ENCODE data around the gene PFDN1.
A peak's percentile ranks its signal among the peaks of the same experiment; 100 is the strongest.

The PFDN1 gene

DNA sequence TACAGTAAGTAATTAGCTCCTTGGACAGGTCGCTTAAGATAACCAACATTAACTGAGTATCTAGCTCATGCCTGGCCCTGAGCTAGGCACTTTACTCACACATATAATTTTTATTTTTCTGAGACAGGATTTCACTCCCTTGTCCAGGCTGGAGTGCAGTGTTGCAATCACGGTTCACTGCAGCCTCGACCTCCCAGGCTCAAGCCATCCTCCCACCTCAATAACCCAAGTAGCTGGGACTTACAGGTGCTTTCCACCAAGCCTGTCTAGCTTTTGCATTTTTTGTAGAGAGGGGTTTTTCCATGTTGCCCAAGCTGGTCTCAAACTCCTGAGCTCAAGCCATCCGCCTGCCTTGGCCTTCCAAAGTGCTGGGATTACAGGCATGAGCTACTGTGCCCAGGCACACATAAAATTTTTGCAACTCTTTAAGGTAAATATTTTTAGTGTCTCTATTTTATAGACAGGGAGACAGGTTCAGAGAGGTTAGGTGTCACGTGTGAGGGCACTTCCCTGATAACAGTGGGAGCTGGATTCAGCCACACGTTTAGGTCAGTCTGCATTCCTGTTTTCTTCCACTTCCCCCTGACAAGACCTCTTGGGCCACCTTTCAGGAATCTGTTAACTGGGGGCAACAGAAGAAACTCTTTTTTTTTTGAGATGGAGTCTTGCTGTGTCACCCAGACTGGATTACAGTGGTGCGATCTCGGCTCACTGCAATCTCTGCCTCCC, 25.3 kb upstream of the PFDN1 start:
- DNase-seq (ENCODE audit: low spot score) = no peak

DNA sequence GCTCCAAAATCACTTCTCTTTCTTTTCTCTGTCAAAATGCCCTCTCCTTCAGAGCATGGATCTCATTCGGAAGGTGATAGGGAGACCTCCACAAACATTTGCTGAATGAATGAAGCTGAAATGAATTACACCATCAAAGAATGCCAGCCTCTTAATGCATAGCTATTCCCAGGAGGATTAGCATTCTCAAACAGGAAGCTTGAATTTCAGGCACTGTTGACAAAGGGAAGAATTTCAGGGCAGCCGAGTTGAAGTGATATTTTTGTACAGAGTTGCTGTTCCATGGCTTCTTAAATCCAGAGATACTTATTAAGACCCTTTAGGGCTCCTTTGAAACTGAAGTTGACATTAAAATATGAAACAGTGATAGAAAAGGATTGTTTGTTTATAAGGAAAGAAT, 24.7 kb upstream of the PFDN1 start:
- DNase-seq (ENCODE audit: low spot score) = no peak

DNA sequence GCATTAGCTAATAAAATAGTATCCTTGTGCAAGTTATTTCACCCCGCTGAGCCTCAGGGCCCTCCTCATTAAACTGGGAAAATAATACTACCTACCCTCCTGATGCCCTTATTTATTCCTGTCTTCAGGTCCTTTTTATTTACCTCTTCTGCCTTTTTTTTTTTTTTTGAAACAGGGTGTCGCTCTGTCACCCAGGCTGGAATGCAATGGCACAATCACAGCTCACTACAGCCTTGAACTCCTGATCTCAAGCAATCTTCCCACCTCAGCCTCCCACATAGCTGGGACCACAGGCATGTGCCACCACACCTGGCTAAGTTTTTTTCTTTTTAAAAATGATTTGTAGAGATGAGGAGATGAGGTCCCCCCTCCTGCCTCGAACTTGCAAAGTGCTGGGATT, 22.6 kb upstream of the PFDN1 start:
- no peak for DNase-seq (ENCODE audit: low spot score)

DNA sequence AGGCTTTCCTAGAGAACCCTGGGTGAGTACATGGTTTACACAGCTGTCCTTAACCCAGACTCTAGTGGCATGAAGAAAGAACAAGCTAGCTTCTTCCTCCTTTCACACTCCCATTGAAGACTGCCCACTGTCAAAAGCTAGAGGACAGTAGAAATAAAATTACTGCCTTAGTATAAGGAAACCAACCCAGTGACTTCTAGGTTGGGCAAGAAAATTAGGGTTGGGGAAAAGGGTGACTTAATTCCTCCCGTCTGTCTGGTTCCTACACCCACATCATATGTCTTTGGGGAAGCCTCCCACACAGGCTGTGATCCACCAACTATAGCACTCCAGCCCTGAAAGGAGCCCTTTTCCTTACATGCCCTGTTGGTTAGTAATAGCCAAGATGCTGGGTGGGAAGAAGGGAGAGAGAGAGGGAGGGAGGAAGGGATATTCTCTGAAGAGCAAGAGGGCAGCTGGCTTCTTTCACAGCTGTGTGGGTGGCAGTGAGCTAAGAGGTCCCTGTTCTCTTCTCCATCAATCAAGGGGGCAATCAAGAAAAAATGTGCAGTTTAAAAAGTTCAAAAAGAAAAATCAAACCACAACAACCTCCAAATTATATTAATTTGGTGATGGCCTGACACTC, 21.8 kb upstream of the PFDN1 start:
- DNase-seq (ENCODE audit: low spot score) = peak; percentile 64

DNA sequence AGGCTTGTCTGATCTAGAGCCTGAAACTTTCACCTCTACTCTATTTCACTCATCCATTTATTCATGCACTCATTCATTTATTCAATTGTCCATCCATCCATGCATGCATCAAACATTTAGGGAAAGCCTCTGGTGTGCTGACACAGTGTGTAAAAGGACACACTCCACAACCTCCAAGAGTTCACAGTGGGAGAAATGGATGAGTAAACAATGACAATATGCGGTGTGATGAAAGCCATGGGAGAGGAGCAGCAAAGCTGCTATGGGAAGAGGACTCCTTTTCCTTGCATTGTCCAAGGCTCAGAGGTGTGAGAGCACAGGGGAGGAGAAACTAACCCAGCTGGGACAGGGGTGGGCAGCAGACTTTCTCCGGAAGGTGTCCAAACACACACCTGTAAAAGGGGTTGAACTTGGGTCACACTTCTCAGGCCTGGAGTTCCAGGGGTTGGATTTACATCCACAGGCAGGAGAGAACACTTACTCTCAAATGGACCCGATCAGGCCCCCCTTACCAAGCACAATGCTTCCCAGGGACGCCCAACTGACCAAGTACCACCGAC, 21.2 kb upstream of the PFDN1 start:
- DNase-seq (ENCODE audit: low spot score) = peak; percentile 83

DNA sequence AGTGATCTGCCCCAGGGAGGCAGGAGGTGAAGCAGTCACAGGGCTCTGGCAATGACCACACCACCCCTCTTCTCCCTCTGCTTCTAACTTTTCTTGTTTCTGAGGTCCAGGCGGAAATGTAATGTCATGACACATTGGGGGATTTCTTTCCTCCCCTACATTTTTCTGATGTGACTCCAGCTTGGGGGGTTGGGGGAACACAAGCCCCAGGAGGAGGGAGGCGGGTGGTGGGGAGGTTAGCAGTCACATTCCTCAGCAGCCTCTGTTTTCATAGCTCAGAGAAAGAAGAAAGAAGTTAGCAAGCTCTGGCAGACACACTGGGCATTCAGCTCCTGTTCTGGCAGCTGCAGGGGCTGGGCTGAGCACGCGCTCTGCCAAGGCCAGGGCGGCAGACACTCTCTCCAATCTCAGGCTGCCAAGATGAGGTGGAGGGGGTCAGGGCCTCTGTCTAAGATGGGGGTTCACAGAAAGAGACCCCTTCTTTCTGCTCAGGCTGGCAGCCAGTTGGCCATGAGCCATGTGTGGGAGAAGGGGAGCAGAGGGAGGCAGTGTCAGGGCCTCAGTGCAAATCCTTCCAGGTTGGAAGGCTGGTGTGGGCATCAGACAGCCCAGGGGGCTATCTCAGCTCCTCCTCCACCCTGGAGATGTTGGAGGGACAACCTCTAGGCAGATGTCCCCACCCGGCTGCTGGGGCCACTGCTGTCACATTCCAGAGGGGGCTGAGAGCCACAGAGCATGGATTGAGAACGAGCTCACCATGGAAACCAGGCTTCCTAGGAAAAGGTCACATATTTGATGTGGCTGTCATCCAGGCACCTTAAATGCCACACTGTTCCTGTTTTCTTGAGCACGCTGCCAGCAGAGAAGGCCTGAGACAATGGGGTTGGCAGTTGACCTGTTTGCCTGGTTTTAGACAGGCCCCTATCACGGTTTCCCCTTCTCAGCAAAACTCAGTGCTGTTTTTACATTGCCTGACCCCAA, 20.1 kb upstream of the PFDN1 start:
- peak; percentile 99 for DNase-seq (ENCODE audit: low spot score)

DNA sequence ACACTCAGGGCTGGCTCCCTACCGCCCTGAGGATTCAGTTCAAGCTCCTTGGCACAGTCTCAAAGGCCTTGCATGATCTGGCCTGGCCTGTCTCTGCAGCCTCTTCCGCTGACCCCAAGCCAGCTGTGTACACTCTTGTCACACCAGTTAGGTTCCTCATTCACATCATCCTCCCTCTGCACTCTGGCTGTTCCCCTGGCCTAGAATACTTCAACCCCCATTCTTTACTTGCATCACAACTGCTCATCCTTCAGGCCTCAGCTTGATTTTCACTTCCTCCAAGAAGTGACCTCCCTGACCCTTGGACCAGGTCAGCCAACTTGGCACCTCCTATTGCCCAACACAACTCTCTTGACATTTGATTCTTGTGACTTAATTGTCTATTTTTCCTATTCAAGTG, 18.9 kb upstream of the PFDN1 start:
- DNase-seq (ENCODE audit: low spot score) = peak; percentile 17

DNA sequence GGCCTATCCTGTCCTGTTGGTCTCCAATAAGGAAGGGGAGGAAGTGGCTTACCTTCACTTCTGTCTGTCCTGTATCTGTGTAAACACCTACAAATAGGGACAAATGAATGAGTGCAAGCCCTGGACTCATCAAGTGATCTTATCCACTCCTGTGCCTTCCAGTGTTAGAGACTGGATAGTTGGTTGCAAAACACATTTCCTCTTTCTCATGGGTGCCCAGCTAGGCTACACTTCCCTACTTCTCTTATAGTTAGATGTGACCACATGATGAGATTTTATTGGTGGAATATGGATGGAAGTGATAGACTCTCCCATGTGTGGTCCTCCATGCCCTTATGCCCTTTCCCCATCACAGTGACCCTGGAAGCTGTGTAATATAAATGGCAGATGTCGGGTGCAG, 16.9 kb upstream of the PFDN1 start:
- DNase-seq (ENCODE audit: low spot score) = no peak

DNA sequence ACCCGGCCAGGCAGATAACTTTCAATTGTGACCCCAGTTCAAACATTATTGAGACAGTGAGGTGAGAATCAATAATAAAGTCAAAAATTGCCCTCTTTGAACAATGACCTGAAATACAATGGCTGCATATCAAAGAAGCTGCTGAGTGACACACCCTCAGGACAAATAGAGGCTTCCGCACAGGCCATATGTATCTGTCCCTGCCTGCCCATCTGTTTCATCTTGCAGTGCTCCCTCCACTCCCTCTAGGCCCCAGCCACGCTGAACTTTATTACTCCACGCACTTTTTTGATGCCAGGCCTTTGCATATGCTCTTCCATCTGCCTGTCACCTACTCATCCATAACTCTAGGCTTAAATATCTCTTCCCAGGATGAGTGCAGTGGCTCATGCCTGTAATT, 15.9 kb upstream of the PFDN1 start:
- DNase-seq (ENCODE audit: low spot score) = no peak

DNA sequence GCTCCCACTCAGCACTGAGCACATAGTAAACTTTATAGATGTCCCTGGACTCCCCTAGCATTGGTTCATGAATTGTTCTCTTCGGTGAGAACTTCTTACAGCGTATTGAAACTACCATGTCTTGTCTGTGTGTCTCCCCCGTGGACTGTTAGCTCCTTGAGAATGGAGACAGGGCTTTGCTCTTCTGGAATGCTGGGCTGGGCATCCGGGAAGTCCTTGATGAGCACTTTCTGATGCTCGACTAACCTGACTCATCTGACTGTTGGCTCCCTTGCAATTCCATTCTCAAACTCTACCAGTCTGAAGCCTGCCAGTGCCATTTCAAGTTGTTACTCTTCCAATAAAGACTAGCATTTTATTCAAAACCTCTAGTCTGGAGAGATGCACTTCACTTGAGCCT, 15.0 kb upstream of the PFDN1 start:
- peak; percentile 87 for DNase-seq (ENCODE audit: low spot score)

DNA sequence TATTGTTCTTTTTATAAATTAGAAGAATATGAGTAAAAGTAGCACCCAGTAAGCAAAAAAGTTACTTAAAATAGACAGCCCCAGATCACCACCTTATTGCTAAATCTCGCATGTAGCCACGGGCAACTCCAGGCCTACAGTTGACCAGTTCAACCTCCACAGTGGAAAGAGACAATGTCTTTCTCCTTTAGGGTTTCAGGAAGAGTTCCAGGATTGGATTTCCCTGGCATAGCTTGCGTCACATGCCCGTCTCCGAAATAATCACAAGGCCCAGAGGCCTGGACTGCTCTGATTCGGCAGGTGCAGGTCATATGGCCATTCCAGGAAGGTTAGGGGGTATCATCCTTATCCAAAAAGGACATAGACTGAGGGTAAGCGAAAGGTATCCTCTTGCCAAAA, 9.9 kb upstream of the PFDN1 start:
- no peak for DNase-seq (ENCODE audit: low spot score)

DNA sequence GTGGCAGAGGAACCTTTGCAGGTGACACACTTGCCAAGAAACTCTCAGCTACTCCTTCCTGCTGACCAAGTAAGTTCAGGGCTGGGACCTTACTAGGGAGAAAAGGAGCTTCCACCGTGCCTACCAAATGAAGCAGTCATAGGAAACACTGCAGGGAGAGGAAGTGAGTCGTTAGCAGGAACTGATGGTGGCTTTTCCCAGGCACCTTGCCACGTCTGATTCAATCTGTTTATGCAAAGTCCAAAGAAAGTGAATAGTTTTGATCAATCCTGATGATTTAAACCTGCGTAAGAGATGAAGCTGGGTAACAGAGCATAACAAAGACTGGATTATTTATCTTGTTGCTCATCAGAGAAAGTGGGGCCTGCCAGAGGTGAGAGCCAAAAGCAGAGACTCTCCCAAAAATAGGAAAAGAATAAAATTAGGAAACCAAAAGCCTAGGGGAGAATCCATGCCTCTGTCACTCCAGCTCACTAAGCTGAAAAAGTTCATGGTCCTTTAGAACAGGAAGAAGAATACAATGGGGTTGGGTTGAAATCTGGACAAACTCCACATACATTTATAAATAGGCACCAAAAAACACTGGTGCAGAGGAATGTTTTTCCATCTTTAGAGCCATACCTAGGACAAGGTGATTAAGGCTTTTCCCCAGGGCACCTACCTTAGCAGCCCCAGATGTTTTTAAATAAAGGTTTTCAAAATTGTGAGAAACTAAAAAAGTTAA, 9.3 kb upstream of the PFDN1 start:
- peak; percentile 99 for DNase-seq (ENCODE audit: low spot score)

DNA sequence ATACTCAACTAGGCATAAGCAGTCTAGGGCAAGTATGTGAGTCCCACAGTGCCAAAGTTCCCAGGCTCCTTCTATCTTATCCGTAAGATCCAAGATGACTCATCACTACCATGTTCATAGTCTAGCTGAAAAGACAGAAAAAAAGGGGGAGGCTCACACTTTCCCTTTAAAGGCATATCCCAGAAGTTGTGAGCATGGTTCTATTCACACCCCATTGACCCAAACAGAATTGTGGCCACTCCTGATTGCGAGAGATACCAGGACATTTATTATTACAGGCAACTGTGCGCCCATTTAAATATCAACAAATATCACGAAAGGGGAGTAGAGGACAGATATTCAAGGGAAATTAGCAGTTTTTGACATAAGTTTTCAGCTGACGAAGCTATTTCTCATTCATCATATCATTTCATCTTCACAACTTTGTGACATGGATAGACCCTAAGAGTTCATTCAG, 8.1 kb upstream of the PFDN1 start:
- peak; percentile 84 for DNase-seq (ENCODE audit: low spot score)

DNA sequence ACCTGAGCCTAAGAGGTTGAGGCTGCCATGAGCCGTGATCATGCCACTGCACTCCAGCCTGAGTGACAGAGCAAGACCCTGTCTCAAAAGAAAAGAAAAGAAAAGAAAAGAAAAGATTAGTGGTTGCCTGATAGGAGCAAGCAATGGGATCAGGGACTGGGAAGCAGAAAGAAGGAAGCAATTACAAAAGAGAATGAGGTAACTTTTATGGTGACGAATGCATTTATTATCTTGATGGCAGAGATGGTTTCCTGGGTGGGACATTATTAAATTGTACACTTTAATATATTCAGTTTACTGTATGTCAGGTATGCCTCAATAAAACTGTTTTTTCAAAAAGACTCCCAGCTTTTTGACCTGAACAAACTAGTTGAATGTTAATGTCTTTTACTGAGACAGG, 7.5 kb upstream of the PFDN1 start:
- no peak for DNase-seq (ENCODE audit: low spot score)

DNA sequence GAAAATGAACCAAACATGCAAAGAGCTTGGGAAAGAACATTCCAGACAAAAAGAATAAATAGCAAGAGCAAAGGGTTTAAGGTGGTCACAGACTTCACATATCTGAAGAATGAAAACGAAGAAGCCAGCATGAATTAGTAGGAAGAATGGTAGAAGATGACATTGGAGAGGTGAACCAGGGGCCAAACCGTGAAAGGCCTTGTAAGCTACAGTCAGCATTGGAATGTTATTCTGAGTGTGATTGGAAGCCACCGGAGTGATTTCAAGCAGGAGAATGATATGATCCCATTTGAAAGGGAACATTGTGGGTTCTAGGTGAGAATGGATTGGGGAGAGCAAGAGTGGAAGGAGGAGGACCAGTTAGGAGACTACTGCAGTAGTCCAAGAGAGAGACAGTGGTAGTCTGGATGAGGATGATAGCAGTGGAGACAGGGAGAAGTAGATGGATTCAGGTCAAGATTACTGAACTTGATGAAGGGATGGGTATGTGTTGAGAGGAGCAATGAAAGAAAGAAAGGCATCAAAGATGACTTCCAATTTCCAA, 6.9 kb upstream of the PFDN1 start:
- DNase-seq (ENCODE audit: low spot score) = no peak

DNA sequence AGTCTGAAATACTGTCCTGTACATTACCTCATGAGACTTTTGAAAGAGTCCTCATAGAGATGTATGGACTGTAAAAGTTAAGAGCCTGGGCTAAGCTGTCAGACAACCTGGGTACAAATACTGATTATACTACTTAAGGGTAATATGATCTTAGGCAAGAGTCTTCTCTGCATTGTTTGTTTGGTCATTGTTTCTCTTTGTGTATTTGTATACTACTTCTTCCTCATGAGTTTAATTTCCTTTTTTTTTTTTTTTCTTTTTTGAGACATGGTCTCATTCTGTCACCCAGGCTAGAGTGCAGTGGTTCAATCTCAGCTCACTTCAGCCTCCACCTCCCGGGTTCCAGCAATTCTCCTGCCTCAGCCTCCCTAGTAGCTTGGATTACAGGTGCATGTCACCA, 2.6 kb upstream of the PFDN1 start:
- no peak for DNase-seq (ENCODE audit: low spot score)

DNA sequence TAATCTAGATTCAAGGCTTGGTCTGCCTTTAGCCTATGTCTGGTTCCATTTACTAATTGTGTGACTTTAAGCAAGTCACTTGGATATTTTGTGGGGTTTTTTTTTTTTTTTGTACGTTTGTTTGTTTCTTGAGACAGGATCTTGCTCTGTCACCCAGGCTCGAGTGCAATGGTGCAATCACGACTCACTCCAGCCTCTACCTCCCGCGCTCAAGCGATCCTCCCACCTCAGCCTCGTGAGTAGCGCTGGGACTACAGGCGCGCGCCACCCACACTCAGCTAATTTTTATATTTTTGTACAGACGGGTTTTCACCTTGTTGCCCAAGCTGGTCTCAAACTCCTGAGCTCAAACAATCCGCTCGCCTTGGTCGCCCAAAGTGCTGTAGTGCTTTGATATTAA, 1.1 kb upstream of the PFDN1 start:
- peak; percentile 50 for DNase-seq (ENCODE audit: low spot score)

DNA sequence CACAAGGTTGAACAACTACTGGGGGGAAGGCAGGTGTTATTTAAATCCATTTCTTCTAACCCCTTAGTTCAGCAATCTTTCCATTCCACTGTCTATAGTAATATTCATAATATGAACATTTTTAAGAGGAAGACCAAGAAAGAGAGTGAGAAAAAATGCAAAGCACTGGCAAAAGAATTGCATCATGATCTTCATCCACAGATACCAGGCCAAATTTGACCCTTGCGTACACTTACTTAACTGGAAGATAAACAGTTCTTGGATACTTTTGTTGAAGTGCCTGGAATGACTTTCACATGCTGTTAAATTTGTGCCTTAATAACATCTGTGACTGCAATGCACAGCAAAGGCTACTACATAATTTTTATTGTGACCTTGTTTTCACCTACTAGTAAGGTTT, 1.8 kb downstream of the PFDN1 start:
- DNase-seq (ENCODE audit: low spot score) = no peak

DNA sequence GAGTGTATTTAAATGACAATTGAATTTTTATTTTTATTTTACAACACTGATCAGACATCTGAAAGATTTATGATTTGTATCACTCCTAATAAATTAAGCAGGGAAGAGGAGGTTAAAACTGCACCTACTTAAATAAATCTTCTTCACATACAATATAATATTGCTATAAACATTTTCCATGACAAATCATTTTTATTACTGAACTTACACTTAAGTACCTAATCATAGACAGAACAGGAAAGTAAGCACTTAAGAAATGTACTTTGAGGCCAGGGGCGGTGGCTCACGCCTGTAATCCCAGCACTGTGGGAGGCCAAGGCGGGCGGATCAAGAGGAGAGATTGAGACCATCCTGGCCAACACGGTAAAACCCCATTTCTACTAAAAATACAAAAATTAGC, 3.8 kb downstream of the PFDN1 start:
- no peak for DNase-seq (ENCODE audit: low spot score)

DNA sequence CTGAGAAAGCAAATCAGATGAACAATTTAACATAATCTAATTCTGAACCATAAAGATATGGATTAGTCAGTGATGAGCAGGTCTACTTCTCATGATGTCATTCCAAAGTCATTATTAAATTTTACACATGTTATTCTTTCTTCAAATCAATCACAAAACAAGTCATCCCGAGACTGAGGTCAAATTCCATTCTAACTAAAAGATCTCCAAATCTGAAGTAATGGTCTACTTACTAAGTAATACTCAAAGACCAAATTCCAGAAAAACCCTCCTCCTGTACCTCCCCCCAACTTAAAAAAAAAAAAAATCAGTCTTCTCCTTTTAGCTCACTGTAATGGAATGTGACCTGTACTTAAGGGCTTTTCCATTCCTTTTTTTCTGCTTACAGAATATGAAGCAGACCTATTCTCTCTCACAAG, 4.7 kb downstream of the PFDN1 start:
- DNase-seq (ENCODE audit: low spot score) = peak; percentile 97

DNA sequence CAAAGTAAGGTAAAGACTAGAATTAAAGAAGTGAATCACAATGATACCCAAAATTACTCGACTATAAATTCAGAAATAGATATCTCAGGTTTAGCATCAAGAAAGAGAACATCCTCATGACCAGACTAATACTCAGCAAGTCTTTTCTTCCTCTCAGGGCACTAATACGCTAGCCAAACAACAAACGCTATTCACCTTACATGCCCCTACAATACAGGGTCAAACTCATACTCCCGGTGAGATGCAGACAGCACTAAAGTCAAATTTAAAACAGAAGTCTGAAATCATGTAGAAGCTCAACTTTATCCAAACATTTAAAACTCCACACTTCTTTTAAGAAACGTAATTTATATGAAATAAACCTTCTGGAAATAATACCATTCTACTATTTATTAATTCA, 5.6 kb downstream of the PFDN1 start:
- DNase-seq (ENCODE audit: low spot score) = no peak

DNA sequence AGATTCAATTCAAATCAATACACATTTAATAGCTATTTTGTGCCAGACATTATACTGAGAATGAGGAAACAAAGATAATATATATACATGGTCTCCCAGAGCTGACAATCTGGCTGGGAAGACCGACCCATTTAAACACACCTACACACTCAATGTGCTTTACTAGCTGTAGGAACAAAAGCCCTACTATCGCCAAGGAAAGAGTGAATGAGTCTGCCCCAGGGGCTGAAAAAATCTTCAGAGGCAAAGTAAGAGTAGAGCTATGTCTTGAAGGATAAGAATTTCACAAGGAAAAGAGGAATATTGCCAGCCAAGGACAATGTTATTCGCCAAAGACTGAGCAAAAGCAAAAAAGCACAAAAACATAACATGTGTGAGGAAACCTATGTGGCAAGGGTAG, 6.6 kb downstream of the PFDN1 start:
- DNase-seq (ENCODE audit: low spot score) = no peak
